ENCODE results near the gene HLA-DPB1. TPM values are rescaled to one million over a fixed set of nuclear protein-coding genes. Genes with fewer than 3 reads are reported as not detected.

HLA-DPB1 gene
- polyA plus RNA-seq, 1 experiment: 1.6 TPM

DNA sequence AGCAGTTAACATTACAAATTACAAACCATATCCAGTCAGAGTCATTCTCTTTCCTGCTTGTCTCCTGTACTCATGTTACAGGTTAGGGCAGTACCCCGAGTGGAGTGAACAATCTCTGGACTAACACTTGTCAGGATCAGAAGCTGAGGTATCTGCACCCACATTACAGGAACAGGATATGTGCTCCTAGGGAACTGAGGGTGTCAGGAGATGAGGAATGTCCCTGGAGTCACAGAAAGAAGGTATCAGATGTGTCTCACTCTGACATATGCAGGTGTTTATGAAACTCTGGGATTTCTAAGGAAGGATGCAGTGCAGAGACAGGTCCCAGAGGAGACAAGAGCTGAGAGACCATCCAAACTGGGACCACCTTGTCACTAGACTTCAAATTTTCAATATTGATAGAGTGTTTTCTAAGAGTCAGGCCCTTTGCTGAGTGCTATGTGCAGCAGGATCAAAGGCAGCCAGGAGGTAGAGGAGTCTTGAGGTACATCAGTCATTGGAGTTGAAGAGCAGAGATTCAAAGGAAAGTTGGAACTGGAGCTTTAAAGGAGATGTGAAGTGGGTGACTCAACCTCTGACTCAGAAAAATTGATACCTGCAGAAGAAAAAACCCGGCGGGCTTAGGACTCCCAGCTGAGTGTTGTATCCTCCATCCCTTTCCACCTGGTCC, 12.6 kb downstream of the HLA-DPB1 start:
- no peak for DNase-seq (ENCODE audit: low read depth, low spot score)
- ChIA-PET CTCF (no interaction called here), POLR2A (no interaction called here)
- no peak overlapping the region for H3K4me3 ChIP-seq (ENCODE audit: low read depth, low read length)
- H3K27me3 ChIP-seq (ENCODE audit: control insufficient read depth, insufficient read depth, low read length): peaks cover 20% of the 10 kb centered on the region
- TF ChIP-seq, protein P1, sequence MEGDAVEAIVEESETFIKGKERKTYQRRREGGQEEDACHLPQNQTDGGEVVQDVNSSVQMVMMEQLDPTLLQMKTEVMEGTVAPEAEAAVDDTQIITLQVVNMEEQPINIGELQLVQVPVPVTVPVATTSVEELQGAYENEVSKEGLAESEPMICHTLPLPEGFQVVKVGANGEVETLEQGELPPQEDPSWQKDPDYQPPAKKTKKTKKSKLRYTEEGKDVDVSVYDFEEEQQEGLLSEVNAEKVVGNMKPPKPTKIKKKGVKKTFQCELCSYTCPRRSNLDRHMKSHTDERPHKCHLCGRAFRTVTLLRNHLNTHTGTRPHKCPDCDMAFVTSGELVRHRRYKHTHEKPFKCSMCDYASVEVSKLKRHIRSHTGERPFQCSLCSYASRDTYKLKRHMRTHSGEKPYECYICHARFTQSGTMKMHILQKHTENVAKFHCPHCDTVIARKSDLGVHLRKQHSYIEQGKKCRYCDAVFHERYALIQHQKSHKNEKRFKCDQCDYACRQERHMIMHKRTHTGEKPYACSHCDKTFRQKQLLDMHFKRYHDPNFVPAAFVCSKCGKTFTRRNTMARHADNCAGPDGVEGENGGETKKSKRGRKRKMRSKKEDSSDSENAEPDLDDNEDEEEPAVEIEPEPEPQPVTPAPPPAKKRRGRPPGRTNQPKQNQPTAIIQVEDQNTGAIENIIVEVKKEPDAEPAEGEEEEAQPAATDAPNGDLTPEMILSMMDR (IDR thresholded peaks at IDR 0.05; ENCODE audit: low read depth, low read length): no peak
- H3K27ac ChIP-seq (ENCODE audit: low read depth, low read length): no peak overlapping the region
- H3K9me3 ChIP-seq (ENCODE audit: control insufficient read depth, insufficient read depth, low read length): no peaks in the 10 kb centered on the region; the same call in 1 of the 2 replicates

DNA sequence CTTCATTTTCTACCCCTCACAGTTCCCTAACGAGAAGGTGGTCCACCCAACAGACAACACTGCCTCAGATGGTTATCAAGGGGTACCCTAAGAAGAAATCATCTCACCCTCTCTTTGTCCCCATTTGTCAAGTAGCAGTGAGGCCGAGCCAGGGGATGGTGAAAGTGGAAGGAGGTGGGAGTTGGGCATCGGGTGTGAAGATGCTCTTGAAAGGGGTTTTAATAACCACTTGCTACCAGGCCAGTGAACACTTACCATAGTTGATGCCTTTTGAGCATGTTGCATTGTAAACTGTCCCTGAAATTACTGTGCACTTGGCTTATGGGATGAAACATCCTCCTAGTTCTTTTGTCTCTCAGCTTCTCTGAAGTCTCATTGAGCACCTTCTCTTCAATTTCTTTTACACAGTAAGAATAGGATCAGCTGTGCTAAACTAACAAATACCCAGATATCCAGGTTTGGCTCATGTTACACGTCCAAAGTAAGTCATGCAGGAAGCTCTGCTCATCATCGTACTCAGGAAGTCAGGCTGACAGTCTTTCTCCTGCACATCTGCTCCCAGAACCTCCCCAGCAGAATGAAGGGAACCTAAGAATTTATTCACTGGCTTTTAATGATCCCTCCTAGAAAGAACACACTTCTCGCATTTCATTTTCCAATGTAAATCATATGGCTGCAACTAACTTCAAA, 13.3 kb downstream of the HLA-DPB1 start:
- CTCF ChIA-PET: interaction anchor here (0.6 to 1.3 kb wide), 2 partner anchors 48 to 104 kb away, joined by 5 to 9 read pairs; no protein-coding TSS in a partner anchor
- peaks cover 20% of the 10 kb centered on the region for H3K27me3 ChIP-seq (ENCODE audit: control insufficient read depth, insufficient read depth, low read length)
- no peak for DNase-seq (ENCODE audit: low read depth, low spot score)
- no peaks in the 10 kb centered on the region; the same call in 1 of the 2 replicates for H3K9me3 ChIP-seq (ENCODE audit: control insufficient read depth, insufficient read depth, low read length)
- no peak overlapping the region for H3K27ac ChIP-seq (ENCODE audit: low read depth, low read length)
- POLR2A ChIA-PET: no interaction called here
- TF ChIP-seq, protein P1 (IDR thresholded peaks at IDR 0.05; ENCODE audit: low read depth, low read length): no peak
- H3K4me3 ChIP-seq (ENCODE audit: low read depth, low read length): no peak overlapping the region

DNA sequence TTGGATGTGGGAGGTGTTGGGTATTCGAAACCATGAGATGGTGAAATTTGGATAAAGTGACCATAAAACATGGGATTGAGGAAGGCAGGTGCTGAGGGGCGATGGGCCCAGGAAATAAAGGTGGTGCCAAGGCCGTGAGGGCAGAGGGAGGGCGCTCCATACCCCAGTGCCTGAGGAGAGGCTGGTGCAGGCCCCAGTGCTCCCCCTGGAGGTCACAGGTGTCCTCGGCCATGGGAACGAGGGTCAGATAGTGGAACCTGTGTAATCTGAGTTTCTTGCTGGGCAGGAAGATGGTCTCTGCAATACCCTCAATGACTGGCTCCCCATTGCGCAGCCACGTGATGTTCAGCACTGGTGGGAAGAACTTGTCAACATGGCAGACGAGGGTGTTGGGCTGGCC, 16.2 kb downstream of the HLA-DPB1 start:
- no peak for DNase-seq (ENCODE audit: low read depth, low spot score)
- TF ChIP-seq, protein P1 (IDR thresholded peaks at IDR 0.05; ENCODE audit: low read depth, low read length): no peak
- Histone ChIP-seq H3K4me3 (ENCODE audit: low read depth, low read length) (no peak overlapping the region), H3K9me3 (ENCODE audit: control insufficient read depth, insufficient read depth, low read length) (no peaks in the 10 kb centered on the region; the same call in 1 of the 2 replicates), H3K27me3 (ENCODE audit: control insufficient read depth, insufficient read depth, low read length) (peaks cover 17% of the 10 kb centered on the region), H3K27ac (ENCODE audit: low read depth, low read length) (no peak overlapping the region)
- CTCF ChIA-PET: no interaction called here
- POLR2A ChIA-PET: no interaction called here

DNA sequence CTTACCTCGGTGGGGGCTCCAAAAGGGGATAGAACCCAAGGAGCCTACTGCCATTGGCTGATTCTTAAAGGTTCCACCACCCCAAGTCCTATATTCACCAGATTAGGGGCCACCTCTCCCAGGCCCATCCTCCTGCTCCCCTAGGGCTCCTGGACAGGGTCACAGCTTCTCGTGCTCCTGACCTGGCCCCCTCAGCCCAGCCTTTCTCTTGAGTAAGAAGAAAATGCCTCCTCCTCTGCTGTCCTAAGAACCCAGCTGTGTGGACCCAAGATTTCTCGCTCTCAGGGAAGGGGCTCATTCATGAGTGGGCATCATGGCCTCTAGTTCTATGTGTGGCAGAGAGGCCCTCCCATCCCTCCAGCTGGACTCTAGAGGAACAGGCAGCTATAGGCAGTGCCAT, 16.6 kb downstream of the HLA-DPB1 start:
- POLR2A ChIA-PET: no interaction called here

More for the DNA sequence above, 16.6 kb downstream of the HLA-DPB1 start:
- Histone ChIP-seq H3K9me3 (ENCODE audit: control insufficient read depth, insufficient read depth, low read length) (no peaks in the 10 kb centered on the region; the same call in 1 of the 2 replicates), H3K4me3 (ENCODE audit: low read depth, low read length) (no peak overlapping the region), H3K27ac (ENCODE audit: low read depth, low read length) (no peak overlapping the region), H3K27me3 (ENCODE audit: control insufficient read depth, insufficient read depth, low read length) (peaks cover 17% of the 10 kb centered on the region)
- TF ChIP-seq, protein P1 (IDR thresholded peaks at IDR 0.05; ENCODE audit: low read depth, low read length): no peak
- CTCF ChIA-PET: no interaction called here
- no peak for DNase-seq (ENCODE audit: low read depth, low spot score)
